Epithelial cell of proximal tubule (primary cell): ENCODE data around the gene BCAN. TPM values are rescaled to one million over a fixed set of nuclear protein-coding genes. Genes with fewer than 3 reads are reported as not detected.

Source experiments
- DNase-seq: peaks from one replicate; pipeline ENCODE4 v3.0.0-alpha.2; 2011; ENCODE audit warnings: low read depth
- H3K4me3 ChIP-seq: 2 replicates; pipeline ENCODE4 v1.5.1; 2011; ENCODE audit warnings: low read depth, mild to moderate bottlenecking, low read length
- total RNA-seq: library from RNA; depleted of rRNA; stranded (reverse); fragments of >200 nt; gene quantifications from 2 replicates; pipeline ENCODE4 v1.2.3, GENCODE V29; 2015
- TF ChIP-seq, protein P1 (sequence below): conservative IDR thresholded peaks from 2 replicates; pipeline ENCODE4 v1.5.1; 2012; ENCODE audit warnings: low read depth, mild to moderate bottlenecking, low read length

BCAN gene
- total RNA-seq, 1 donor from 2014 or later, result not detected

DNA sequence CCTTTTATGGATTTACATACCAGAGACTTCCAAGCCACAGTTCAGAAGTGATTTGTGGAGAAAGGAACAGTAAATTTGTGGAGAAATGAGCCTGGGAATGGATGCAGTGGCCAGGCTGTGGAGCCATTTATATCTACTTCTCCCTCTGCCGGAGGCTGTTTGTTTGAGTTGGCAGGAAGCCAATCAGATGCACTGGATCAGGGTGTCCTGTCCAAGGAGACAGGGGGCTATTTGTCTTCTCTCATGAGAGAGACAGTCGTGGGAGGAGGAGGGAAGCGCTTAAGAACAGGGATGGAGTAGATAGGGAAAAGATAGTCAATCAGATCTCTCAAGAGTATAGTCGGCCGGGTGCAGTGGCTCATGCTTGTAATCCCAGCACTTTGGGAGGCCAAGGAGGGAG, 25.5 kb upstream of the BCAN start:
- no peak for DNase-seq
- no peak overlapping the region for H3K4me3 ChIP-seq
- TF ChIP-seq, protein P1, sequence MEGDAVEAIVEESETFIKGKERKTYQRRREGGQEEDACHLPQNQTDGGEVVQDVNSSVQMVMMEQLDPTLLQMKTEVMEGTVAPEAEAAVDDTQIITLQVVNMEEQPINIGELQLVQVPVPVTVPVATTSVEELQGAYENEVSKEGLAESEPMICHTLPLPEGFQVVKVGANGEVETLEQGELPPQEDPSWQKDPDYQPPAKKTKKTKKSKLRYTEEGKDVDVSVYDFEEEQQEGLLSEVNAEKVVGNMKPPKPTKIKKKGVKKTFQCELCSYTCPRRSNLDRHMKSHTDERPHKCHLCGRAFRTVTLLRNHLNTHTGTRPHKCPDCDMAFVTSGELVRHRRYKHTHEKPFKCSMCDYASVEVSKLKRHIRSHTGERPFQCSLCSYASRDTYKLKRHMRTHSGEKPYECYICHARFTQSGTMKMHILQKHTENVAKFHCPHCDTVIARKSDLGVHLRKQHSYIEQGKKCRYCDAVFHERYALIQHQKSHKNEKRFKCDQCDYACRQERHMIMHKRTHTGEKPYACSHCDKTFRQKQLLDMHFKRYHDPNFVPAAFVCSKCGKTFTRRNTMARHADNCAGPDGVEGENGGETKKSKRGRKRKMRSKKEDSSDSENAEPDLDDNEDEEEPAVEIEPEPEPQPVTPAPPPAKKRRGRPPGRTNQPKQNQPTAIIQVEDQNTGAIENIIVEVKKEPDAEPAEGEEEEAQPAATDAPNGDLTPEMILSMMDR, result peak; percentile 21

DNA sequence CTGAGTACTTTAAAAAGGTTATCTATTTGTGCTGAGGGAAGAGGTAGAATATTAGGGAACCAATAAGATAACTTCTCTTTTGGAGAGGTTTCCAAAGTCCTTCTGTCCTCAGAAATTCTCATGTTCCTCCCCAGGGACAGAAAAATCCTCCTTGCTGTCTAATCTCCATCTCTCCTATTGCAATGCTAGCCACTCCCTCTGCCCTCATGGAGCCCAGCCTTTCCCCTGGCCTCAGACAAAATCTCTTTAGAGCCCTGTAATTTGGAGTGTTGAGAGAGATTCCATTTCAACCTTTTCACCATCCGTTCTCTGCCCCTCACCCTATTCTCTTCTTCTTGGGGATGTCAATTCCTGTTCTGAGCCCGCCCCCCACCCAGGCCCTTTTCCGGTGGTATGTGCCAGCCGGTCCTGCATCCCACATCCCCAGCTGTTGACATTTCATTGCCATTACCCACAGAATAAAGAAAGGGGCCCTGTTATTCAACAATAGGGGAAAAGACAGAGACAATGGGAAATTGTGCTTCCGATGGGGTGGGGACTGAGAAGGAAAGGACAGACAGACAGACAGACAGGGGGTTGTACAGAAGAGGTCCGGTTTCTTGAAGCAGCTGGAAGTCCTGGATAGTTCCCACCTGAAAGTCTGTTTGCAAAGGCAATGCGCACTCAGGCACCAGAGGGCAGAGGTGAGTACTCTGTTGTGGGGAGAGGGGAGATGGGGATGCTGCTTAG, 22.9 kb upstream of the BCAN start, which contains the start of gene HAPLN2:
Gene HAPLN2, plus strand, starts transcription at position 563 of the 729 bp plus-strand sequence. CDS start 4,076 bp downstream, outside the sequence.
- H3K4me3 ChIP-seq, result no peak within 1 kb of the TSS
- TF ChIP-seq, protein P1, result peak; percentile 67
- no peak for DNase-seq

DNA sequence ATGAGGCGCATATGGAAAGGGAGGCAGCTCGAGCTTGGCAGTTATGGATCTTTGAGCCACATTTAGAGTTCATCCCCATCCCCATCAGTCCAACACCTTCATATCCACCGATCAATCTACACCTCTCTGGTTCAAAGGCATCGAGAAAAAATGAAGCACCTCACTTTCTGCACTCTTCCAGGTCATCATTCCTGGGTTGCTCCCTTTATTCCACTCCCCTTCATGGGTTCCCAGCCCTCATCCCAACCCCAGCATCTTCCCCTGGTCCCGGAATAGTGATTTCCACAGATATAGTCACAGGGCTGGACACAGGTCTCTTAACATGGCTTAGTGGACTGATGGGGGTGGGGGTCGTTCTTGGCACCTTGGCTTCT, 22.3 kb upstream of the BCAN start:
- no peak overlapping the region for H3K4me3 ChIP-seq
- TF ChIP-seq, protein P1, result no peak
- DNase-seq, result no peak

DNA sequence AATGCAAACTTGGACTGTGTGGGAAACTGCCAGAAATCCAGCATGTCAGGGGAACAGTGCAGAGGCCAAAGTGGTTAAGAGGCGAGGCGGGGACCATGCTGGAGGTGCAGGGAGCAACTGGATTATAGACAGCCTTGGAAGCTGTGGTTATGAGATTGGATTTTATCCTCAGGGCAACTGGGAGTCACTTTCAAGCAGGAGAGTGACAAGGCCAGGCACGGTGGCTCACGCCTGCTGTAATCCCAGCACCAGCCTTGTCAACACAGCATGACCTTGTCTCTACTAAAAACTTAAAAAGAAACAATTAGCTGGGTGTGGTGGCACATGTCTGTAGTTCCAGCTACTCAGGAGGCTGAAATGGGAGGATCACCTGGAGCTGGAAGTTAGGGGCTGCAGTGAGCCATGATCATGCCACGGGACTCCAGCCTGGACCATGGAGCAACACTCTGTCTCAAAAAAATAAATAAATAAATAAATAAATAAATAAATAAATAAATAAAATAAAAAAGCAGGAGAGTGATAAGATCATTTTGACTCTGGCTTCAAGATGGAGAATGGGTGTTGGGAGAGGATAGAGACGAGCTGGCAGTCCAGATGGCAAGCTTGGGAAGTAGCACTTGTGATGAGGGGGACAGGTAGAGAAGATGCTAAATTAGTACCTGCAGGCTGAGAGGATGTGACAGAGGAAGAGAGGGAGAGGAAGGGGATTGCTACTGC, 19.2 kb upstream of the BCAN start:
- TF ChIP-seq, protein P1, result no peak
- DNase-seq, result no peak

DNA sequence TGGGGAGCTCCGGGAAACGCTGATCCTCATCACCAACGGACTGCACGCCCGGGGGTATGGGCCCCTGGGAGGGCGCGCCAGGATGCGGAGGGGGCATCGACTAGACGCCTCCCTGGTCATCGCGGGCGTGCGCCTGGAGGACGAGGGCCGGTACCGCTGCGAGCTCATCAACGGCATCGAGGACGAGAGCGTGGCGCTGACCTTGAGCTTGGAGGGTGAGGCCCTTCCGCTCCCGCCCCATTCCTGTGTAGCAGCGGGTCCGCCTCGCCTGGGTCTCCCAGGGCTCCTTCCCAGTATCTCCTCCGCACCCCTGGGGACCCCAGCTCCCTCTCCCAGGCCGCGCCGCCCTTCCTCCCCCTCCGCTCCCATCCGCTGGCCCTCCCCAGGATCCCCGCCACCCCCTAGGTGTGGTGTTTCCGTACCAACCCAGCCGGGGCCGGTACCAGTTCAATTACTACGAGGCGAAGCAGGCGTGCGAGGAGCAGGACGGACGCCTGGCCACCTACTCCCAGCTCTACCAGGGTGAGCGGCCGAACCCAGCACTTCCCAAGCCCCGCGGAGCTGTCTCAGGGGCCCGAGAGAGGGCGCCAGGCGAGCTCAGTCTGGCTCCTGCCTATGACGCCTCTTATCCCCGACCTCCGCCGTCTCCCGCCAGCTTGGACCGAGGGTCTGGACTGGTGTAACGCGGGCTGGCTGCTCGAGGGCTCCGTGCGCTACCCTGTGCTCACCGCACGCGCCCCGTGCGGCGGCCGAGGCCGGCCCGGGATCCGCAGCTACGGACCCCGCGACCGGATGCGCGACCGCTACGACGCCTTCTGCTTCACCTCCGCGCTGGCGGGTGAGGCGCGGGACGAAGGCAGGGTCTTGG, 17.7 kb upstream of the BCAN start:
- TF ChIP-seq, protein P1, result peak; percentile 41
- peak overlapping the region; percentile 37 for H3K4me3 ChIP-seq
- no peak for DNase-seq

More for the DNA sequence above, 19.2 kb upstream of the BCAN start:
- H3K4me3 ChIP-seq, result no peak overlapping the region

DNA sequence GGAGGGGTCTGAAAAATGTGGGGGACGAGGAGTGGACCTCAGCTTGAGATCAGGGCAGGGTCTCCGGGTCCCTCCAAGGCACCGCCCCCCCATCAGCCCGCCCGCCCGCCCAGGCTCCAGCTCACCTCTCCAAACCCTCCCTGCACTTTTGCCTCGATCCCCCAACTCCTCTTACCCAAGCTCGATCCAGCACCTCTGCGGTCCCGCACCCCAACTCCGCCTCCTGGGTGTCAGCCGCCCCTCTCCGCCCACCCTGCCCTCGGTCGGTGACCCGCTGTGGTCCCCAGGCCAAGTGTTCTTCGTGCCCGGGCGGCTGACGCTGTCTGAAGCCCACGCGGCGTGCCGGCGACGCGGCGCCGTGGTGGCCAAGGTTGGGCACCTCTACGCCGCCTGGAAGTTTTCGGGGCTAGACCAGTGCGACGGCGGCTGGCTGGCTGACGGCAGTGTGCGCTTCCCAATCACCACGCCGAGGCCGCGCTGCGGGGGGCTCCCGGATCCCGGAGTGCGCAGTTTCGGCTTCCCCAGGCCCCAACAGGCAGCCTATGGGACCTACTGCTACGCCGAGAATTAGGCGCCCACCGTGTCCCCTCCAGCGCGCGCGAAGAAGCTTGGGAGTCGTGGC, 17.0 kb upstream of the BCAN start:
- no peak for DNase-seq
- TF ChIP-seq, protein P1, result no peak
- H3K4me3 ChIP-seq, result peak overlapping the region; percentile 37
